ENCODE data around the gene BTBD9.

The BTBD9 gene

GRCh38 chr6:38323216-38323615 is 316.5 kb downstream of the BTBD9 start:
- no peak overlapping the region for H3K4me3 Mint-ChIP-seq
- no peaks in the 10 kb centered on the region for H3K27me3 Mint-ChIP-seq
- no peaks in the 10 kb centered on the region for H3K9me3 Mint-ChIP-seq (ENCODE audit: low read depth)
- peaks cover 20% of the 10 kb centered on the region for H3K36me3 Mint-ChIP-seq
- no peak overlapping the region for H3K27ac Mint-ChIP-seq
- H3K4me1 Mint-ChIP-seq (ENCODE audit: low read depth) = no peaks in the 10 kb centered on the region

GRCh38 chr6:38322138-38322537 is 317.6 kb downstream of the BTBD9 start:
- no peak overlapping the region for H3K4me3 Mint-ChIP-seq
- no peak overlapping the region for H3K27ac Mint-ChIP-seq
- H3K4me1 Mint-ChIP-seq (ENCODE audit: low read depth) = no peaks in the 10 kb centered on the region
- H3K36me3 Mint-ChIP-seq = peaks cover 20% of the 10 kb centered on the region
- H3K9me3 Mint-ChIP-seq (ENCODE audit: low read depth) = no peaks in the 10 kb centered on the region
- no peaks in the 10 kb centered on the region for H3K27me3 Mint-ChIP-seq

- no peak overlapping the region for H3K27ac Mint-ChIP-seq
- H3K36me3 Mint-ChIP-seq = peaks cover 18% of the 10 kb centered on the region
- H3K4me1 Mint-ChIP-seq (ENCODE audit: low read depth) = no peaks in the 10 kb centered on the region
- H3K27me3 Mint-ChIP-seq = no peaks in the 10 kb centered on the region
- H3K4me3 Mint-ChIP-seq = no peak overlapping the region
- no peaks in the 10 kb centered on the region for H3K9me3 Mint-ChIP-seq (ENCODE audit: low read depth)
These were observed 318.9 kb downstream of the BTBD9 start for GRCh38 chr6:38320843-38321242.

GRCh38 chr6:38320358-38320757 is 319.4 kb downstream of the BTBD9 start:
- no peaks in the 10 kb centered on the region for H3K9me3 Mint-ChIP-seq (ENCODE audit: low read depth)
- no peaks in the 10 kb centered on the region for H3K27me3 Mint-ChIP-seq
- H3K36me3 Mint-ChIP-seq = peaks cover 20% of the 10 kb centered on the region
- H3K4me3 Mint-ChIP-seq = no peak overlapping the region
- H3K27ac Mint-ChIP-seq = no peak overlapping the region
- H3K4me1 Mint-ChIP-seq (ENCODE audit: low read depth) = no peaks in the 10 kb centered on the region

- Mint-ChIP-seq H3K27ac (no peak overlapping the region), H3K27me3 (no peaks in the 10 kb centered on the region), H3K4me3 (no peak overlapping the region), H3K36me3 (peaks cover 19% of the 10 kb centered on the region), H3K4me1 (ENCODE audit: low read depth) (no peaks in the 10 kb centered on the region), H3K9me3 (ENCODE audit: low read depth) (no peaks in the 10 kb centered on the region)
These were observed 320.2 kb downstream of the BTBD9 start for GRCh38 chr6:38319256-38320212.

- Mint-ChIP-seq H3K27ac (no peak overlapping the region), H3K4me3 (no peak overlapping the region), H3K9me3 (ENCODE audit: low read depth) (no peaks in the 10 kb centered on the region), H3K27me3 (no peaks in the 10 kb centered on the region), H3K36me3 (peaks cover 20% of the 10 kb centered on the region), H3K4me1 (ENCODE audit: low read depth) (peaks cover 2% of the 10 kb centered on the region)
These were observed 323.4 kb downstream of the BTBD9 start for GRCh38 chr6:38316099-38316868.

- no peaks in the 10 kb centered on the region for H3K27me3 Mint-ChIP-seq
These were observed 328.5 kb downstream of the BTBD9 start for GRCh38 chr6:38311201-38311600.

GRCh38 chr6:38310061-38310460 is 329.7 kb downstream of the BTBD9 start:
- H3K27ac Mint-ChIP-seq = no peak overlapping the region
- peaks cover 16% of the 10 kb centered on the region for H3K4me1 Mint-ChIP-seq (ENCODE audit: low read depth)
- H3K36me3 Mint-ChIP-seq = peaks cover 12% of the 10 kb centered on the region
- no peak overlapping the region for H3K4me3 Mint-ChIP-seq
- H3K9me3 Mint-ChIP-seq (ENCODE audit: low read depth) = no peaks in the 10 kb centered on the region
- H3K27me3 Mint-ChIP-seq = no peaks in the 10 kb centered on the region

More at GRCh38 chr6:38311201-38311600, 328.5 kb downstream of the BTBD9 start:
- no peak overlapping the region for H3K27ac Mint-ChIP-seq
- H3K4me1 Mint-ChIP-seq (ENCODE audit: low read depth) = peaks cover 16% of the 10 kb centered on the region
- H3K36me3 Mint-ChIP-seq = peaks cover 17% of the 10 kb centered on the region
- H3K9me3 Mint-ChIP-seq (ENCODE audit: low read depth) = no peaks in the 10 kb centered on the region
- H3K4me3 Mint-ChIP-seq = no peak overlapping the region

- Mint-ChIP-seq H3K36me3 (peaks cover 14% of the 10 kb centered on the region), H3K27ac (no peak overlapping the region), H3K4me3 (no peak overlapping the region), H3K27me3 (no peaks in the 10 kb centered on the region), H3K9me3 (ENCODE audit: low read depth) (no peaks in the 10 kb centered on the region), H3K4me1 (ENCODE audit: low read depth) (peaks cover 16% of the 10 kb centered on the region)
These were observed 332.0 kb downstream of the BTBD9 start for GRCh38 chr6:38307740-38308139.

GRCh38 chr6:38306931-38307330 is 332.8 kb downstream of the BTBD9 start:
- Mint-ChIP-seq H3K27ac (no peak overlapping the region), H3K27me3 (no peaks in the 10 kb centered on the region), H3K9me3 (ENCODE audit: low read depth) (peaks cover 3% of the 10 kb centered on the region), H3K4me1 (ENCODE audit: low read depth) (peaks cover 16% of the 10 kb centered on the region), H3K36me3 (peaks cover 12% of the 10 kb centered on the region), H3K4me3 (no peak overlapping the region)

- Mint-ChIP-seq H3K9me3 (ENCODE audit: low read depth) (peaks cover 6% of the 10 kb centered on the region), H3K36me3 (peaks cover 11% of the 10 kb centered on the region), H3K4me1 (ENCODE audit: low read depth) (peaks cover 13% of the 10 kb centered on the region), H3K4me3 (no peak overlapping the region), H3K27me3 (no peaks in the 10 kb centered on the region), H3K27ac (no peak overlapping the region)
These were observed 333.6 kb downstream of the BTBD9 start for GRCh38 chr6:38305995-38306681.

GRCh38 chr6:38302838-38303237 is 336.9 kb downstream of the BTBD9 start:
- Mint-ChIP-seq H3K27me3 (no peaks in the 10 kb centered on the region), H3K36me3 (peaks cover 16% of the 10 kb centered on the region), H3K4me1 (ENCODE audit: low read depth) (peaks cover 5% of the 10 kb centered on the region), H3K4me3 (no peak overlapping the region), H3K27ac (no peak overlapping the region), H3K9me3 (ENCODE audit: low read depth) (peaks cover 11% of the 10 kb centered on the region)

- Mint-ChIP-seq H3K4me3 (no peak overlapping the region), H3K9me3 (ENCODE audit: low read depth) (peaks cover 11% of the 10 kb centered on the region), H3K27ac (no peak overlapping the region), H3K36me3 (peaks cover 19% of the 10 kb centered on the region), H3K27me3 (no peaks in the 10 kb centered on the region), H3K4me1 (ENCODE audit: low read depth) (no peaks in the 10 kb centered on the region)
These were observed 337.6 kb downstream of the BTBD9 start for GRCh38 chr6:38302081-38302480.

- peaks cover 3% of the 10 kb centered on the region for H3K9me3 Mint-ChIP-seq (ENCODE audit: low read depth)
- no peak overlapping the region for H3K27ac Mint-ChIP-seq
- no peaks in the 10 kb centered on the region for H3K27me3 Mint-ChIP-seq
- H3K4me1 Mint-ChIP-seq (ENCODE audit: low read depth) = peaks cover 1% of the 10 kb centered on the region
- no peak overlapping the region for H3K4me3 Mint-ChIP-seq
- peaks cover 24% of the 10 kb centered on the region for H3K36me3 Mint-ChIP-seq
These were observed 349.5 kb downstream of the BTBD9 start for GRCh38 chr6:38290133-38290799.

Measured in activated naive CD8-positive, alpha-beta T cell (primary cell).